Measurements from ENCODE around the gene CRISPLD2.

DNA sequence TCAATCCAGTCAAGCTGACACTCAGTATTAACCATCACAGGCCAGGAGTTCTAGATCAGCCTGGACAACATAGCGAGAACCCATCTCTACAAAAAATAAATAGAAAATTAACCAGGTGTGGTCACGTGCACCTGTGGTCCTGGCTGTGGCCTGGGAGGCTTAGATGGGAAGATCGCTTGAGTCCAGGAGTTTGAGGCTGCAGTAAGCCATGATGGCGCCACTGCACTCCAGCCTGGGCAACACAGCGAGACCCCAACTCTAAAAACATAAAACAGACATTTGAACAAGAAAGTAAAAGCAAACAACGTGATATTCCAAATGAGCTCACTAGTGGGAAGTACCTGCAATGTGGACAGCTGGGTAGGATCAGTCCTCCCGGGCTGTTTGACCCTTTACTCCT lies 41.9 kb downstream of the CRISPLD2 start:
- TF ChIP-seq, protein P1, sequence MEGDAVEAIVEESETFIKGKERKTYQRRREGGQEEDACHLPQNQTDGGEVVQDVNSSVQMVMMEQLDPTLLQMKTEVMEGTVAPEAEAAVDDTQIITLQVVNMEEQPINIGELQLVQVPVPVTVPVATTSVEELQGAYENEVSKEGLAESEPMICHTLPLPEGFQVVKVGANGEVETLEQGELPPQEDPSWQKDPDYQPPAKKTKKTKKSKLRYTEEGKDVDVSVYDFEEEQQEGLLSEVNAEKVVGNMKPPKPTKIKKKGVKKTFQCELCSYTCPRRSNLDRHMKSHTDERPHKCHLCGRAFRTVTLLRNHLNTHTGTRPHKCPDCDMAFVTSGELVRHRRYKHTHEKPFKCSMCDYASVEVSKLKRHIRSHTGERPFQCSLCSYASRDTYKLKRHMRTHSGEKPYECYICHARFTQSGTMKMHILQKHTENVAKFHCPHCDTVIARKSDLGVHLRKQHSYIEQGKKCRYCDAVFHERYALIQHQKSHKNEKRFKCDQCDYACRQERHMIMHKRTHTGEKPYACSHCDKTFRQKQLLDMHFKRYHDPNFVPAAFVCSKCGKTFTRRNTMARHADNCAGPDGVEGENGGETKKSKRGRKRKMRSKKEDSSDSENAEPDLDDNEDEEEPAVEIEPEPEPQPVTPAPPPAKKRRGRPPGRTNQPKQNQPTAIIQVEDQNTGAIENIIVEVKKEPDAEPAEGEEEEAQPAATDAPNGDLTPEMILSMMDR (IDR thresholded peaks at IDR 0.05): no peak
- no peak for TF ChIP-seq POLR2A (IDR thresholded peaks at IDR 0.05)

Measured in body of pancreas (tissue), 4 donors.